Femur (tissue), 1 donor: ENCODE data around the gene MS4A18.

Experiments
- DNase-seq: peaks from one replicate; pipeline ENCODE4 v3.0.0-alpha.2; 2017

Gene MS4A18

DNA sequence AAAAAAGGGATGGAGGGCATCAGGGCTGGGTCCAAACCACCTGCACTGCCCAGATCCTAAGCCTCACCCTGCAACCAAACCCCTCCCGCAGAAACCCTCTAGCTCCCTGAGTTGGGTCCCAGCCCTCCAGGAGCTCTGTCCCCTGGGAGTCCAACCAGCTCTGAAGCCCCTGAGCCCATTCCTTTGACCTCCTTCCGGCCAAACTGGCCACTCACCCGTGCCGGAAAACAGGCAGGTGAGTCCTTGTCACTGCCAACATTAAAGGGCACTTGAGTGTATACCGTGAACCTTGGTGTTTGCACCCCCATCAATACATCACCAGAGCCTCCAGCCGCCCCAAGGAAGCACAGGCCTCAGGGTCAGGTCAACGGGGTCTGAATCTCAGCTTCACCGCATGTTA is 43.7 kb downstream of the MS4A18 start:
- DNase-seq, result no peak

DNA sequence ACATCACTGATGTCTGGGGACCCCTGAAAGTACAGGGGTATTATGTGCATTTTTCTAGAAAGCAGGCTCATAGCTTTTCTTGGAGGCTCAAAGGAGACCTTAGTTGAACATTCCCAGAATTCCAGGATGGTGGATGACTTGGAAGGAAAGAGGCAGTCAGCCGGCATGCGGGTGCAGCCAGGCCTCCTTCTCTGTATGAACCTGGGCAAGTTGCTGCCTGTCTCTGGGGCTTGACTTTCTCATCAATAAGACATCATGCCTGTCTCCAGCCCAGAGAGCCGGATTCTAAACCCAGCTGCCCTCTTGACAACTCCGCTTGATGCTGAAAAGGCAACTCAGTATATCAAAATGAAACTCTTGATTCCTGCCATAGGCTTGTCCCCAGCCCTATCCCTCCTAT is 44.8 kb downstream of the MS4A18 start:
- no peak for DNase-seq

DNA sequence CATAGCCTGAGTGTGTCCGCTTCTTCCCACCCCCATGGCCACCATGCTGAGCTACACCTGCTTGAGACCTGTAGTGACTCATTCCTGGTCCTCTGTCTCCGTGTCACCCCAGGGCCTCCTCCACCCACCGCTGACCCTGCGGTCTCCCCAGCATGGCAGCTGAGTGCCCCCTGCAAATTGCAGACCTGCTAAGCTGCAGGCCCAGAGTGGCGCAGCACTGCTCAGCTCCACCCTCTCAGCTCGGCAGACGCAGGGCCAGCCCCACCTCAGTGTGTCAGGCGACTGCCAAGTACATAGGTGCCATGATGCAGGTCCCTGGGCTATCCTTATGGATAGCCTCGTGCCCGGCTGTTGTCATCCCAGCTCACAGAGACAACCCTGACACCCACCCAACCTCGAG is 45.3 kb downstream of the MS4A18 start:
- DNase-seq, result no peak

DNA sequence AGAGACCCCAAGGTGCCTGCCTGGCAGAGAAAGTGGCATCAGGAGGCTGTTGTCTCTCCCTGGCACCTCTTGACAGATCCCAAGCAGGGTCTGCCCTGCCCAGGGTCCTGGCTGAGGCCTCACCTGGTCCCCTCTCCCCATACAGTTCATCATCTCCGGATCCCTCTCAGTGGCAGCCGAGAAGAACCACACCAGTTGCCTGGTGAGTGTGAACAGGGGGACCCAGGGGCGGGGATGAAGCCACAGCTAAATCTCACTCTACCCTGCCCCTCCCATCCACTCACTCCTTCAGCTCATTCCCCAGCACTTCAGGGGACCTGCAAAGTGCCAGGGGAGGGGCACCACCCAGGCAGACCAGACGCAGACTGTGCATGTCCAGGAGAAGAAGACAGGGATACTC is 46.6 kb downstream of the MS4A18 start:
- no peak for DNase-seq

DNA sequence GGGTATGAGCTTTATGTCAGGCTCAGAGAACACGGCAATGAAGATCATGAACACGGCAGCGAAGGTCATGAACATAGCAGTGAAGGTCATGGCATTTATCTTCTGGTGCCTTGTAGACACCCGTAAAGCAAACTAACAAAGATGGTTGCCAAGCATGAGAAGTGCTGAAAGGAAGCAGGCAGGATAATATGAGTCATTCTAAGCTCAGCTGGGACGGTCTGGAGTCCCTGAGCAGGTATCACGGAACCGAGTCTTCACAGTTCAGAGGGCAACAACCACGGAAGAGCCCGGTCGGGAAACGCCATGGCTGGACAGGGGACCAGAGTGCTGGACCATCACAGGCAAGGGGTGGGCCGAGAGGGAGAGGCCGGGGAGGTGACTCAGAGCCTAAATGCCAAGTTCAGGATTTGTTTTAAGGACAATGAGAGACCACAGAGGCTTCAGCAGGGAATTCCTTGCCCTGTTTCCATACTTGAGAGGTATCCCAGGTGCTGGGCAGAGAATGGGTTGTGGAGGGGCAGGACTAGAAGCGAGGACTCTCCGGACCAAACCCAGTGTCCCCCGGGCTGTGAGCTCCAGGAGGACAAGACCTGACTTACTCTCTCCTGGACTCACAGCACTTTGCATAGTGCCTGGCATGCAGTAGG is 47.5 kb downstream of the MS4A18 start:
- no peak for DNase-seq

DNA sequence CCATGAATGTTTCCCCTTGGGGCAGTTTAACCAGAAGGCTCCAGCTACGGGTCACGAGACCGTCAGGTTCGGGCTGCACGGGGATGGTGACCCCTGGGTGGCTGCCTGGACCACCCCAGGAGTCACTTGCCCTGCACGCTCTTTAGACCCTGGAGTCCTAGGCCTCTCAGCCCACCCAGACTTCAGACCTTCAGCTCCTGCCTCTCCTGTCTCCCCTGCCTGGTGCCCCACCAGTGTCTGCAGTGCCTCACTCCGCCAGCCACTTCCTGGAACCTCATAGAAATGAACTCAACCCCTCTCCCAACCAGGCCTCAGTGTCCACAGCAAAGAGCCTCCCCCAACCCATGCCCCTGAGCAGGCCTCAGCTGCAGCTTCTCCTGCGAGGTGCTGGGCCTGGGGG is 48.1 kb downstream of the MS4A18 start:
- DNase-seq, result no peak

DNA sequence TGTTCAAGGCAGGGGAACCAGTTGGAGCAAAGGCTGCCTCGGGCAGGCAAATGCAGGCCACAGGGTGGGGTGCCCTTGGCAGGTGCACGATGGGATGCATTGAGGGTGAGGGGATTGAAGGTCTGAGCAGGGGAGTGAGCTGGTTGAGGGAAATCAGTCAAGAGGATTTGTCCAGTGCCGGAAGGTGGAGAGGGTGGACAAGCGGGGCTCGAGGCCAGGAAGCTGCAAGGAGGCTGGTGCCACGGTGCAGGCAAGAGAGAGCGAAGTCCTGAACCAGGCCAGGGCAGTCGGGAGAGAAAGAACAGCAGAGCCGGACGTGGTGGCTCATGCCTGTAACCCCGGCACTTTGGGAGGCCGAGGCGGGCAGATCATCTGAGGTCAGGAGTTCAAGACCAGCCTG is 50.2 kb downstream of the MS4A18 start:
- no peak for DNase-seq

DNA sequence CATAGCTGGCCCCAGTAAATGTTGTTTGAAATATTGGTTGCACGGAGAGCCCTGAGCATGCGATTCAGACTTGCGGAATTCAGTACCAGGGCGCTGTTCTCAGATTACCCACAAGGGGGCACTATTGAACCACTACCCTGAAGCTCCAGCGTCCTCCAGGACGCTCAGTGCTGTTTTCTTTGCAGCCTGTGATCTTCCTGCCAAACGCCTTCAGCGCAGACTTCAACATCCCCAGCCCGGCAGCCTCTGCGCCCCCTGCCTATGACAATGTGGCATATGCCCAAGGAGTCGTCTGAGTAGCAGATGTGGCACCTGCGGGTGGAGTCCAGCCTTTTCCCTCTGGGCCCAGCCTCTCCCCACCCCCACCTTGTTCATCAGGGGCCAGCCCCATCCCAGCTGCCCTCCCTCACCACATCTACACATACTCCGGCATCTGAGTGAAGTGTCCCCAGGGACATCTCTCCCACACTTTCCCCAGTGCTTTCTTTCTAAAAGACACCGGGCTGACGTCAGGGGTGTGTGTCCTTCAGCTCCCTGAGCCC is 51.0 kb downstream of the MS4A18 start:
- DNase-seq, result peak; percentile 92

DNA sequence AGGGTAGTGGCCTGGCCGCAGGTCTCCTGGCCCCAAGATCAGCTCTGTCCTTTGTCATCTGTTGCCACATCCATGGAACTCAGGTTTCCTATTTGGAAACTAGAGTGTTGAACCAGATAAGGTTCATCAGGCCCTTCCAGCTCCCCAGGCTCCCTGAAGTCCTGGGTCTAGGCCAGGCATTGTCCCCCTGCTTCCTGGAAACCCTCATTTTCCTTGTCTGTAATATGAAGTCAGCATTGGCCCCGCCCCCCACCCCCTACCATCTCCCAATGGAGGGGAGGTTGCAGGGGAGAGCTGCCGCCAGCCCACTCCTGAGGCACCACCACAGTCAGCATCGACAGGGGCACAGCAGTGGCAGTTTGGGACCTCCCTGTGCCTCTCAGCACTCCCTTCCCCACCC is 51.6 kb downstream of the MS4A18 start:
- no peak for DNase-seq

DNA sequence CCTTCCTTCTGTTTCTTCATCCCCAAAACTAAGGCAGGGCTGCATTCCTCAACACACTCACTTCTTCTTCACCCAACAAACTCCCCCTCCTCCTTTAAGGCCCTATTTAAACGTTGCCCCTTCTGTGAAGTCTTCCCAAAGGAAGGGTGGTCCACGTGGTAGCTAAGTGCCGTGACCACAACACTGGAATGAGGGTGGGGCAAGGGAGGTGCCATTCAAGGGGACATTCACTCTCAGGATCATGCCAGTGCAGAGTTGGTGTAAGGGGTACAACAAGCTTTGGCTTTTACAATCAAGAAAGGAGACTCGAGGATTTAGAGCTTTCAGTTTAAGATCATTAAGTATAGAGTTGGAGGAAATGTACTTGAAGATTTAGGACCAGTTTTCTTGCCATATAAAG is 52.6 kb downstream of the MS4A18 start:
- no peak for DNase-seq

DNA sequence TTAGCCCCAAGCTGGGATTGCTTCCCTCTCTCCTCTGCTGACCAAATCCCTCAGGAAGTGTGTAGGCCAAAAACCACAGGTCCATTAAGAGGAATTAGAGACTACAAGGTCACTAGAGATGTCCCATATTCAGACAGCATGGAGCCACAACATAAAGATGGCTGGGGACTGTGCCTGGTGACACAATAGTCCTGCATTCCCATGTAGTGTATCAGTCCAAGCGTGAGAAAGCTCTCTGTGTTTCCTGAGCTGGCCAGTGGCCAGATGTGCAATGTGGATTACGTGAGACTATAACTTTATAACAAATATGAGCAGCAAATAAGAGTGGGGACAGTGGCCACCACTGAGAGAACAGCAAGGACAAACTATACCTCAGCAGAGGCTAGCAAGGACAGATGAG is 53.1 kb downstream of the MS4A18 start:
- peak; percentile 49 for DNase-seq

DNA sequence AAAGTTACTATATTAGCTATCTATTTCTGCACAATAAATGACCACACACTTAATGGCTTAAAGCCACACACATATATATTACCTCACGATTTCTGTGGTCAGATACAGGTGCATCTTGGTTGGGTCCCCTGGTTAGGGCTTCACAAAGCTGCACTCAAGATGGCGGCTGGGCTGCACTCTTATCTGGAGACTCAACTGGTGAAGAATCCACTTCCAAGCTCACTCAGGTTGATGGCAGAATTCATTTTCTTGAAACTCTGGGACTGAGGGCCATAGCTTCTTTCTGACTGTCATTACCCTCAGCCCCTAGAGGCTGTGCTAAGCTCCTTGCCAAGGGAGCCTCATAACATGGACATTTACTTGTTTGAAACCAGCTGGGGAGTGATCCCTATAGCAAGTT is 55.5 kb downstream of the MS4A18 start:
- DNase-seq, result no peak

DNA sequence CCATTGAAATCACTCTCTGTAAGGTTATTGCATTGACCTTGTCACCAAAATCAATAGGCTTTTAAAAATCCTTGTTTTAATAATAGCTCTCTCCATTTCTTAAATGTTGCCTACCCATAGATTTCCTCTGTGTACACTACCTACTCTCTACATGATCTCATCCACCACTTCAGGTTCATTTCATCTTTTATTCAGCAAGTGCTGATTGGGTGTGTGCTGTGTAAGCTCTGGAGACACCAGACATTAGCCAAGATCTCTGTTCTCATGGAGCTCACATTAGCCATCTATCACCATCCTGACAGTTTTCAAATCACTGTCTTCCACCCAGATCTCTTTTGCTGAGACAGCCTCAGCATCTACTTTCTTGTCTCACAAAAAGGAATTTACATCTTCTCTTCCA is 56.3 kb downstream of the MS4A18 start:
- DNase-seq, result no peak

DNA sequence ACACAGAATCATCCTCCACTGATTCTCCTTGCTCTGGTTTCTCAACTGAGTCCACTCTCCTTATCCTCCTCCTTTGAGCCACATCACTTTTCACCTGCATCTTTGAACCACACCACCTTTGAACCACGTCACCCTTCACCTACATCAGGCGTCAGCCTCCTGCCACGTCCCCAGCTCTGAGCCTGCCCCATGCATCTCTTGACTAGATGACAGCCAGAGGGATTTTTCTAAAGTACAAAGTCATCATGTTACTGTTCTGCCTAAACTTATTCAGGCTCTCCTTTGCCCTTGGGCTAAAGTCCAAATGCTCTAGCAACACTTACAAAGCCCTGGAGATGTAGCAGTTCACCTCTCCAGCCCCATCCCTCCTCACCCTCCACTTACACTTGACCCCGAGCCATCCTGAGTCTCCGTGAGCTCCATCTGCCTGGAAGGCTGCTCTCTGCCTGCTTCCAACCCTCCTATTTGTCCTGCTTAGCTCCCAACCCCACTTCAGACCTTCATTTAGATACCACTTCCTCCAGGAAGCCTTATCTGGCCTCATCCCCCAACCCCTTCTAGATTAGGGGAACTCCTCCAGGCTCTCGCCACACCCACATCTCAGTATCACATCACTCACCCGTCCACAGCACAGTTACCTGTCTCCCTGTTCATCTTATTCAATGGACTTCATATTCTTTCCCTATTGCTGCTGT is 56.9 kb downstream of the MS4A18 start:
- DNase-seq, result no peak

DNA sequence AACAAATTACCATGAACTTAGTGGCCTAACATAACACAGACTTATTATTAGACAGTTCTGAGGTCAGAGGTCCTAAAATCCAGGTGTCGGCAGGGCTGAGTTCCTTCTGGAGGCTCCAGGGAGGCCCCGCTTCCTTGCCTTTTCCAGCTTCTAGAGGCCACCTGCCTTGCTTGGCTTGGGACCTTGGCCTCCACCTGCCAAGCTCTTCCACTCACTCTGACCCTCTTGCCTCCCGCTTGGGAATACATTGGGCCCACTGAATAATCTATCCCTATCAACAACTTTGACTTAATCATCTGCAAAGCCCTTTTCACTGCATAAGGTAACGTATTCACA is 57.4 kb downstream of the MS4A18 start:
- DNase-seq, result no peak

DNA sequence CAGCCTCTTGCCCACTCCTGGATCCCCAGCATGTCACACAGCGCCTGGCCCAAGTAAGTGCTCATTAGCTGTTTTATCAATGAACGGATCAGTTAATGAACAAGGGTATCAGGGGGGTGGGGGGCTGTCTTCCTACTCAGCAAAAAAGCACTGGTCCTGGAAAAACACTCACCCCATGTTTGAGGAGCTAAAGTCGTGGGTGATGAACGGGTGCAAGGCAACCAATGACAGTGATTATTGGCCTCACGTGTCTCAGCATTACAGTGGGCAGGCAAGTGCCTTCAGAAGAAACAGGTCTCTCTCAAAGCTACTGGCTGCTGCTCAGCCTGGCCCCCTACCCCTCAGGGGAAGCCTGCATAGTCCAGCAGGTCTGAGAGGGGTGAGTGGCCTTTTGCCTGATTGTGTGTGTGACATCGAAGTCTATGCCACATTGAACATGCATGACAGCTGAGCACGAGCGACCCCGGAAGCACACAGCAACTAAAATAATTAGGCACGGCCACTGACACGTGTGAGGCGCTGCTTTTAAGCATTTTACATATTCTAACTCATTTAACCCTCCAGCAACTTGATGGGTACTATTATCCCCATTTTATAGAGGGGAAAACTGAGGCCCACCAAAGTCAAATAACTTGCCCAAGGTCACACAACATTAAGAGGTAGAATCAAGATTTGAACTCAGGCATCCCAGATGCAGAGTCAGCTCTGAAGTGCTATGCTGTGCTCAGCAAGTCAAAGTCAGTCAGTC is 58.0 kb downstream of the MS4A18 start:
- DNase-seq, result no peak

DNA sequence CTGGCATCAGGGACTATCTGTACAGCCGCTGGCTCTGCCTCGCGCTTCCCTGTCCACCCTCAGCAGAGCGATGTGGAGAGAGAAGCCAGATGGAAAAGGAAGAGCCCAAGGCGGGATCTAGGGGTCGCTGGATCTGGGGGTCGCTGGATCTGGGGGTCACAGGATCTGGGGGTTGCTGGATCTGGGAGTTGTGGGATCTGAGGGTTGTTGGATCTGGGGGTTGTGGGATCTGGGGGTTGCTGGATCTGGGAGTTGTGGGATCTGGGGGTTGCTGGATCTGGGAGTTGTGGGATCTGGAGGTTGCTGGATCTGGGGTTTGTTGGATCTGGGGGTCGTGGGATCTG is 58.6 kb downstream of the MS4A18 start:
- DNase-seq, result no peak

DNA sequence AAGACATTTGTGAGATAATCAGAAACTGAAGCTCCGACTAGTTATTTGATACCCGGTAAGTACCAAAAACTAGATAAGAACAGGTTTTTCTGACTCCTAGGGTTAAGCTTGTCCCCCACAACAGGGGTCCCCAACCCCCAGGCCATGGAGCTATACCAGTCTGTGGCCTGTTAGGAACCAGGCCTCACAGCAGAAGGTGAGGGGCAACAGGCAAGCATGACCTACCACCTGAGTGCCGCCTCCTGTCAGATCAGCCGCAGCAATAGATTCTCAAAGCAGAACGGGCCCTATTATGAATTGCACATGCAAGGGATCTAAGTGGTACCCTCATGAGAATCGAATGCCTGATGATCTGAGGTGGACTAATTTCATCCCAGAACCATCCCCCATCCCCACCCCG is 59.4 kb downstream of the MS4A18 start:
- DNase-seq, result no peak

DNA sequence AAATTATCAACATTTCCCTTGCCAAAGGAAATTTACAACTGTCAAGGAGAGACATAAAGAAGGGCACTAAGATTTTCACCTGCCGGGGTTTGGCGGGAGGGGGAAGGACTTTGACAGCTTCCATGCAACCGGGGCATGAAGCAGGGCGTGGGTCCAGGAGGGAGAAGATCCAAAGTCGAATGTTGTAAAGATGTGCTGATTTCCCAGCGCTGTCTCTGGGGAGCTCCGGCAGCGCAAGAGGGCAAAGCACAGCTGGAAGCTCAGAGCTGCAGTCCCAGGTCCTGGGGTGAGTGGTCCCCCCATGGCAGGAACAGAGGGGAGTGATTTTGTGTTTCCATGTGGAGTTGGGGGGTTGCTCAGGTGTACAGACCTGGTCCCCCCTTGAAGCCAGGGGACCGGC is 60.6 kb downstream of the MS4A18 start, which contains the start of gene MS4A10:
Gene MS4A10, plus strand, starts transcription at position 198 of the 400 bp plus-strand sequence. CDS start 5,003 bp downstream, outside the sequence.
- DNase-seq, result no peak

DNA sequence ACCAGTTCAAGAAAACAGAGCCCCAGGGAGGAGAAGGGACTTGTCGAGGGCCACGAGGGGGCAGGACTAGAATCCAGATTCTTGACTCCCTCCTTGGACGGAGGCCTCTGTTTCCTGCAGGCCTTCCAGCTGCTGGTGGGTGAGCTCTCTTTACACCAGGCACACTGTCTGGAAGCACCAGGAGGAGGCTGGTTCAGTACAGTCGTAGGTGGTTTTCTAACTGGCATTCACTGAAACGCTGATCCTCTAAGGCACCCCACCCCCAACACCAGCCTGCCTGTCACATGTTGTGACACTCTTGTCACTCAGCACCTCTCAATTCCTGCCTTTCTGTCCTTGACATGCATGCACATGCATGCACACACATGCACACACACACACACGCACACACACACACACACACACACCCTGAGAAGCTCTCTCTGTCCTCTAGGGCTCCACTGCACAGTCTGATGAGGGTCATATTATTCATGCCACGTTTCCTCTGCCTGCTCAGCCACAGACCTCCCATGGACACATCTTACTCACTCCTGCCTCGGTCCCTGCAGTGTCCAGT is 61.4 kb downstream of the MS4A18 start:
- no peak for DNase-seq

DNA sequence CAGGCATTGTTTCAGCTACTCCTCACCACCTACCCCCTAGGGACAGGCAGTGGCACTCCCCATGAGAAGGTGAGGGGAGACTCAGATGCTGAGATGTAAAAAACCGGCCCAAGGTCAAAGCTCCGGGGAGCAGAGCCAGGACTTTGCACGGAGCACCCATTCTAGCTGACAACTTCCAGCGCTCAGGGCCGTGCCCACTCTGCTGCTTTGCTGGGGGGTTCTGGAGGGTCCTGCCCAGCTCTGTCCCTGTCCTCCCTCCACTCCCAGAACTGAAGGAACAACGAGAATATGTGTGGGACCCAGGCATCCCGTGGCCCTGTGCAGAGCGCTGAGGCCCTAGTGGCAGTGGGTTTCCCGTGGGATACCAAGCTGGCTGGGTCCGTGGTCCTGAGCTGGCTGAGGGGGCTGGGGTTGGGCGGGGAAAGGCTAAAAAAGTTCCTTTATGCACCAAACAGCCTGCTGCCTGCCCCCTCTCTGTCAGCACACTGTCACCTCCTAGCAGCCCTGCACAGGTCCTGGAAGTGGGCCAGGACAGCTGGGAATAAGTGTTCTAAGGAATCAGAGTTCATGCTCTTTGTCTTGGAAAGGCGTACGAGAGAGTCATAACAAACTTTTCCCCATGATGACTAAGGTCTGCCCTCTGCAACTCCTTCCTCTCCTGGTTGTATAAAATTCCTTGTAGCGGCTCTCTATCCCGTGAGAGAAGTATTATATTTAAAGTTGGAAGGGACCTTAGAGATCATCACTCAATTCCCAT is 62.5 kb downstream of the MS4A18 start:
- peak; percentile 82 for DNase-seq

DNA sequence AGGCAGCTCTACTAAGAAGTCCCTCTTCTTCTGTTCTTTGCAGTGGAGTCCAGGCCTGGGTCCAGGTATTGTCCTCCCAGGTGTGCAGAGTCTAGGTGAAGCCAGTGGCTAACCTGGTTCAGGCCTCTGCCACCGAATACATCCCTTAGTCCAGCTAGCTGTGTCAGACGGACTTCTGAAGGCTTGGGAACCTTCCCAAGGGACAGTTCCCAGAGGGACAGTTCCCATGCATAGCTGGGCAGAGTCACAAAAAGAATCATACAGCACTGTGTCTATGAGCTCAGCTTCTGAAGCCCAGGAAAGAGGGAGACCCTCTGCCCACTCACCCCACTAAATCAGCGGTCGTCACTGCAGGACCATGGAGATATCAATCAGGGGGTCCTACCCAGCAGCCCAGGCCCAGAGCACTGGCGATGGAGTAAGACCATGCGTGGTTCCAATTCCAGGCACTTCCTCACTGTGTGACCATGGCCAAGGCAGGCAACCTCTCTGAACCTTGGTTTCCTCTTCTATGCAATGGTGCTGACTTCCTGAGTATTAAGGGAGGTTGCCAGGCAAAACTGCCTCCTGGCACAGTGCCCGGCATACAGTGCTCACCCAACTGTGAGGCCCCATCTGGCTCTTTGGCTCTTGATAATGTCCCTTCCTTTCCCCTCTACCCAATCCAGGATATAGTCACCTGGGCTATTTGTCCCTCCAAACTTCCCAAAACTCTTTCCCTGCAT is 64.0 kb downstream of the MS4A18 start:
- no peak for DNase-seq
